Natural killer cell (primary cell): Measurements from ENCODE around the gene PPIP5K2. TPM values are rescaled to one million over a fixed set of nuclear protein-coding genes. Genes with fewer than 3 reads are reported as not detected.

ENCODE experiments used
- ATAC-seq, 3 donors: fragments of 150-1000 bp in 2 of 3; fragments of 200-7000 bp in 1 of 3; cut with Tn5 transposase; 1 replicate in 1 of 3; 2 replicates in 2 of 3; pipeline ENCODE4 v1.10.0; 2021; ENCODE audit warnings: mild to moderate bottlenecking in 2 of 3, moderate library complexity in 2 of 3
- DNase-seq, 2 donors: peaks; one replicate each; pipeline versions ENCODE4 v3.0.0 to v3.0.0-alpha.2; 2013 to 2021; ENCODE audit warnings: mixed read lengths in 1 of 2
- H3K27ac ChIP-seq: one replicate; pipeline ENCODE4 v1.5.1; 2013; ENCODE audit warnings: mild to moderate bottlenecking, low read length
- H3K27me3 ChIP-seq: one replicate; pipeline ENCODE4 v1.6.1; 2013; ENCODE audit warnings: low read length; ENCODE audit not compliant: control insufficient read depth, insufficient read depth
- H3K36me3 ChIP-seq: one replicate; pipeline ENCODE4 v1.6.1; 2013; ENCODE audit warnings: low read length; ENCODE audit not compliant: control insufficient read depth, insufficient read depth
- H3K4me1 ChIP-seq: one replicate; pipeline ENCODE4 v1.6.1; 2013; ENCODE audit warnings: low read length; ENCODE audit not compliant: control insufficient read depth, insufficient read depth
- H3K4me3 ChIP-seq: one replicate; pipeline ENCODE4 v1.5.1; 2013; ENCODE audit warnings: low read length
- H3K9me3 ChIP-seq: one replicate; pipeline ENCODE4 v1.6.1; 2013; ENCODE audit warnings: low read length; ENCODE audit not compliant: control insufficient read depth, insufficient read depth
- H3K27ac Mint-ChIP-seq, 2 donors: one replicate each; pipeline ENCODE4 v1.8.0; 2022; ENCODE audit warnings: mild to moderate bottlenecking in 2 of 2, mixed read lengths in 2 of 2, moderate library complexity in 1 of 2
- H3K27me3 Mint-ChIP-seq, 2 donors: one replicate each; pipeline ENCODE4 v1.8.0; 2022; ENCODE audit warnings: low read depth in 2 of 2, mixed read lengths in 2 of 2
- H3K36me3 Mint-ChIP-seq: one replicate; pipeline ENCODE4 v1.8.0; 2022; ENCODE audit warnings: mixed read lengths
- H3K4me1 Mint-ChIP-seq, 2 donors: one replicate each; pipeline ENCODE4 v1.8.0; 2022; ENCODE audit warnings: mixed read lengths in 2 of 2
- H3K4me3 Mint-ChIP-seq: one replicate; pipeline ENCODE4 v1.8.0; 2022; ENCODE audit warnings: mild to moderate bottlenecking, moderate library complexity, mixed read lengths
- H3K9me3 Mint-ChIP-seq, 2 donors: one replicate each; pipeline ENCODE4 v1.8.0; 2022; ENCODE audit warnings: mixed read lengths in 2 of 2
- CTCF ChIP-seq: fragments of 200-600 bp; IDR thresholded peaks from one replicate; pipeline ENCODE4 v1.8.0; 2022; ENCODE audit warnings: antibody characterized with exemption
- WGBS: methylation state at CpG from one replicate; pipeline ENCODE4 v1.1.7; 2013; ENCODE audit warnings: missing lambda C conversion rate; ENCODE audit not compliant: insufficient coverage; 5-methylcytosine and 5-hydroxymethylcytosine counted together
- intact Hi-C: fragments of 100-400 bp; cut with micrococcal nuclease; formaldehyde crosslinking; loops from one replicate; pipeline ENCODE4 v1.14.2; 2022
- total RNA-seq, 4 donors: library from RNA; stranded (reverse); fragments of 120-200 nt in 1 of 4; gene quantifications; one replicate each; pipeline versions ENCODE4 v1.2.3 to v1.2.4, GENCODE V29; 2013 to 2022

The PPIP5K2 gene
- total RNA-seq, 3 donors from 2014 or later (not counting 1 experiment from before 2014, with no cell fraction given) = 71.4 to 85.3 (median 72.8) TPM

GRCh38 chr5:103258957-103259704, 139.0 kb downstream of the PPIP5K2 start:
- H3K9me3 Mint-ChIP-seq = no peaks in the 10 kb centered on the region
- Histone ChIP-seq H3K4me3 (peak overlapping the region; percentile 67), H3K27ac (peak overlapping the region; percentile 49), H3K4me1 (peaks cover 5% of the 10 kb centered on the region), H3K27me3 (no peaks in the 10 kb centered on the region), H3K9me3 (no peaks in the 10 kb centered on the region), H3K36me3 (no peaks in the 10 kb centered on the region)
- TF ChIP-seq CTCF = no peak
- peaks cover 7% of the 10 kb centered on the region in 2 donors for H3K27me3 Mint-ChIP-seq
- intact Hi-C loops = loop anchor here (1.0 kb wide), 1 partner anchor 139 kb away; the partner anchor contains the start of genes GIN1 and PPIP5K2
- no peaks in the 10 kb centered on the region for H3K36me3 Mint-ChIP-seq
- H3K27ac Mint-ChIP-seq = peak overlapping the region; percentile 60 to 79
- peak; percentile 36 to 59 (median 39) for ATAC-seq
- under 1% methylated on average over 91 of the region's 91 CpGs for WGBS
- H3K4me1 Mint-ChIP-seq = peaks cover 10 to 16% of the 10 kb centered on the region in 2 donors
- H3K4me3 Mint-ChIP-seq = peak overlapping the region; percentile 93
- DNase-seq = peak; percentile 58 to 85

- intact Hi-C loops = no loop called here
- ATAC-seq (no peak), DNase-seq (peak in 1 of 2 donors; percentile 41)
- Histone ChIP-seq H3K4me3 (peak overlapping the region; percentile 67), H3K27ac (no peak overlapping the region), H3K9me3 (no peaks in the 10 kb centered on the region), H3K4me1 (peaks cover 5% of the 10 kb centered on the region), H3K36me3 (no peaks in the 10 kb centered on the region), H3K27me3 (no peaks in the 10 kb centered on the region)
- H3K9me3 Mint-ChIP-seq = no peaks in the 10 kb centered on the region
- H3K36me3 Mint-ChIP-seq = no peaks in the 10 kb centered on the region
- peaks cover 10 to 16% of the 10 kb centered on the region in 2 donors for H3K4me1 Mint-ChIP-seq
- H3K27ac Mint-ChIP-seq = peak overlapping the region; percentile 60 to 79
- peak overlapping the region; percentile 93 for H3K4me3 Mint-ChIP-seq
- H3K27me3 Mint-ChIP-seq = peaks cover 6 to 7% of the 10 kb centered on the region in 2 donors
- 2% methylated on average over 17 of the region's 20 CpGs for WGBS
- no peak for TF ChIP-seq CTCF
Measured at GRCh38 chr5:103259705-103260355, 139.7 kb downstream of the PPIP5K2 start.

GRCh38 chr5:103260951-103261350, 140.8 kb downstream of the PPIP5K2 start:
- no peak for TF ChIP-seq CTCF
- Histone ChIP-seq H3K9me3 (no peaks in the 10 kb centered on the region), H3K27me3 (no peaks in the 10 kb centered on the region), H3K4me3 (no peak overlapping the region), H3K4me1 (peaks cover 5% of the 10 kb centered on the region), H3K36me3 (no peaks in the 10 kb centered on the region), H3K27ac (no peak overlapping the region)
- H3K9me3 Mint-ChIP-seq = no peaks in the 10 kb centered on the region
- DNase-seq = no peak
- no peaks in the 10 kb centered on the region for H3K36me3 Mint-ChIP-seq
- H3K27ac Mint-ChIP-seq = no peak overlapping the region
- intact Hi-C loops = no loop called here
- peaks cover 10 to 16% of the 10 kb centered on the region in 2 donors for H3K4me1 Mint-ChIP-seq
- 59% methylated on average over 2 of the region's 3 CpGs for WGBS
- ATAC-seq = no peak
- H3K27me3 Mint-ChIP-seq = peaks cover 5 to 7% of the 10 kb centered on the region in 2 donors
- no peak overlapping the region for H3K4me3 Mint-ChIP-seq

Other genes starting within 250 kb of the PPIP5K2 start
- 1 to 10 TPM; 3.3 to 3.6 (median 3.4) TPM for gene GIN1, start 163 bp upstream of the PPIP5K2 start, total RNA-seq
- 1 to 10 TPM; 1.5 to 5.3 (median 2.7) TPM for gene MACIR, start 138.5 kb downstream of the PPIP5K2 start, total RNA-seq